SK-N-SH treated with all-trans-retinoic acid at 6 μM for 48 hours (cell line): Measurements from ENCODE around the gene RCOR2.
A peak's percentile ranks its signal among the peaks of the same experiment; 100 is the strongest.

Source experiments
- ATAC-seq: fragments of 200-7000 bp; cut with Tn5 transposase; 3 replicates; pipeline ENCODE4 v1.9.1; 2020; ENCODE audit warnings: mild to moderate bottlenecking, moderate library complexity
- ARNTL ChIP-seq: fragments of 450-650 bp; formaldehyde crosslinking; IDR thresholded peaks from 2 replicates; pipeline ENCODE4 v1.5.0; 2020; ENCODE audit warnings: low read depth, mild to moderate bottlenecking, moderate library complexity, borderline replicate concordance
- BACH2 ChIP-seq: fragments of 250-450 bp; sonication (Bioruptor Pico); IDR thresholded peaks from 2 replicates; pipeline ENCODE4 v1.9.0; 2021; ENCODE audit warnings: mild to moderate bottlenecking, borderline replicate concordance
- CSDC2 ChIP-seq: fragments of 250-450 bp; sonication (Bioruptor Pico); IDR thresholded peaks from 2 replicates; pipeline ENCODE4 v1.5.0; 2020; ENCODE audit warnings: mild to moderate bottlenecking, moderate library complexity
- CSRNP3 ChIP-seq: fragments of 250-450 bp; sonication (Bioruptor Pico); IDR thresholded peaks from 2 replicates; pipeline ENCODE4 v1.5.1; 2021; ENCODE audit warnings: mild to moderate bottlenecking, moderate library complexity
- GLIS3 ChIP-seq: fragments of 250-450 bp; sonication (Bioruptor Pico); IDR thresholded peaks from 2 replicates; pipeline ENCODE4 v1.5.0; 2020; ENCODE audit warnings: mild to moderate bottlenecking, moderate library complexity
- PATZ1 ChIP-seq: fragments of 250-450 bp; sonication (Bioruptor Pico); IDR thresholded peaks from 2 replicates; pipeline ENCODE4 v1.8.0; 2020; ENCODE audit warnings: mild to moderate bottlenecking, moderate library complexity, borderline replicate concordance
- PPARA ChIP-seq: fragments of 250-450 bp; sonication (Bioruptor Pico); IDR thresholded peaks from 2 replicates; pipeline ENCODE4 v1.5.0; 2020; ENCODE audit warnings: mild to moderate bottlenecking, borderline replicate concordance
- RARB ChIP-seq: fragments of 250-450 bp; sonication (Bioruptor Pico); IDR thresholded peaks from 2 replicates; pipeline ENCODE4 v1.8.0; 2021; ENCODE audit warnings: mild to moderate bottlenecking, moderate library complexity
- TOX ChIP-seq: fragments of 250-450 bp; sonication (Bioruptor Pico); IDR thresholded peaks from 2 replicates; pipeline ENCODE4 v1.8.0; 2021; ENCODE audit warnings: mild to moderate bottlenecking, moderate library complexity, borderline replicate concordance
- ZC3H10 ChIP-seq: fragments of 250-450 bp; sonication (Bioruptor Pico); IDR thresholded peaks from 2 replicates; pipeline ENCODE4 v1.5.1; 2021; ENCODE audit warnings: mild to moderate bottlenecking, moderate library complexity
- ZFP3 ChIP-seq: fragments of 250-450 bp; sonication (Bioruptor Pico); IDR thresholded peaks from 2 replicates; pipeline ENCODE4 v1.5.0; 2020; ENCODE audit warnings: mild to moderate bottlenecking, moderate library complexity
- ZNF70 ChIP-seq: fragments of 450-650 bp; formaldehyde crosslinking; IDR thresholded peaks from 2 replicates; pipeline ENCODE4 v1.5.0; 2020; ENCODE audit warnings: mild to moderate bottlenecking, moderate library complexity
- ZNF8 ChIP-seq: fragments of 450-650 bp; formaldehyde crosslinking; IDR thresholded peaks from 2 replicates; pipeline ENCODE4 v1.5.0; 2020; ENCODE audit warnings: mild to moderate bottlenecking, moderate library complexity
- TF ChIP-seq, protein P1 (sequence below): fragments of 250-450 bp; sonication (Bioruptor Pico); IDR thresholded peaks from 2 replicates; pipeline ENCODE4 v1.8.0; 2021; ENCODE audit warnings: low read depth, mild to moderate bottlenecking, moderate library complexity, borderline replicate concordance
- TF ChIP-seq, protein P2 (sequence below): fragments of 250-450 bp; sonication (Bioruptor Pico); IDR thresholded peaks from 2 replicates; pipeline ENCODE4 v1.5.0; 2020; ENCODE audit warnings: mild to moderate bottlenecking, moderate library complexity
- TF ChIP-seq, protein P3 (sequence below): fragments of 250-450 bp; sonication (Bioruptor Pico); IDR thresholded peaks from 2 replicates; pipeline ENCODE4 v1.5.1; 2020; ENCODE audit warnings: low read depth, mild to moderate bottlenecking, moderate library complexity

The RCOR2 gene

DNA sequence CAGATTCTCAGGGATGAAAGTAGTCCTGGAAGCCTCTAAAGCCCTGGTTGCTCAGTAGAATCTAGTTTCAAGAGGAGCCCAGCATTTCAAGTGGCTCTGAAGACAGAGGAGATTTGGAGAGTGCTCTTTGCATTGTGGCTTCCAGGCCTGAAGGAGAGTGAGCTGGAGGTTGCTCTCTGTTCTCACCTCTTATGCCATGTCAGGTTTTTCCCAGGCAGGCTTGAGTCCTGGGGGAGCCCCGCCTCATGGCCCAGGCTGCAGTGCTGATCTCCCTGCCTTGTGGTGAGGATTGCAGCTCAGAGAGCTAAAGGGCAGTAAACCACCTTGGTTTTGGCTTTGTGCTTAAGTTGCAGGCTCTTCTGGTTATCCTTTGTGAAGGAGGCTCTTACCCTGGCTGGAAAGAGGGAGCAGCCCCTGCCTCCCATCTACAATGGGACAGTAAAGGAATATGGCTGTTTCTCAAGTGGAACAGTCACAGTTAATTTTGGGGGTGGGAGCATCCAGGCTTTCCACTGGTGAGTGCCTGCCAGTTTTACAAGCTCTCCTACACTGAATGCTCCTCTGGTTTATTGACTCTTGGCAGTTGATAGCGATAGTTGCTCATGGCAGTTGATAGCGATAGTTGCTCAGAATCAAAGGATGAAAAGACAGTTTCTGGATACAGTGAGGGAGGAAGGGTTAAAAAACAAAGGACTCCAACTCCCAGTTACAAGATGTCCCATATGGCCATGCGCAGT is 32.6 kb downstream of the RCOR2 start:
- TF ChIP-seq CSRNP3 (CRISPR knock-in tag) (no peak), TOX (CRISPR knock-in tag) (no peak), RARB (CRISPR knock-in tag) (no peak), BACH2 (no peak), CSDC2 (CRISPR knock-in tag) (no peak), ZNF70 (CRISPR knock-in tag) (no peak)
- TF ChIP-seq, protein P1, sequence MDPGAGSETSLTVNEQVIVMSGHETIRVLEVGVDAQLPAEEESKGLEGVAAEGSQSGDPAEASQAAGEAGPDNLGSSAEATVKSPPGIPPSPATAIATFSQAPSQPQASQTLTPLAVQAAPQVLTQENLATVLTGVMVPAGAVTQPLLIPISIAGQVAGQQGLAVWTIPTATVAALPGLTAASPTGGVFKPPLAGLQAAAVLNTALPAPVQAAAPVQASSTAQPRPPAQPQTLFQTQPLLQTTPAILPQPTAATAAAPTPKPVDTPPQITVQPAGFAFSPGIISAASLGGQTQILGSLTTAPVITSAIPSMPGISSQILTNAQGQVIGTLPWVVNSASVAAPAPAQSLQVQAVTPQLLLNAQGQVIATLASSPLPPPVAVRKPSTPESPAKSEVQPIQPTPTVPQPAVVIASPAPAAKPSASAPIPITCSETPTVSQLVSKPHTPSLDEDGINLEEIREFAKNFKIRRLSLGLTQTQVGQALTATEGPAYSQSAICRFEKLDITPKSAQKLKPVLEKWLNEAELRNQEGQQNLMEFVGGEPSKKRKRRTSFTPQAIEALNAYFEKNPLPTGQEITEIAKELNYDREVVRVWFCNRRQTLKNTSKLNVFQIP (CRISPR knock-in tag): no peak
- TF ChIP-seq, protein P2, sequence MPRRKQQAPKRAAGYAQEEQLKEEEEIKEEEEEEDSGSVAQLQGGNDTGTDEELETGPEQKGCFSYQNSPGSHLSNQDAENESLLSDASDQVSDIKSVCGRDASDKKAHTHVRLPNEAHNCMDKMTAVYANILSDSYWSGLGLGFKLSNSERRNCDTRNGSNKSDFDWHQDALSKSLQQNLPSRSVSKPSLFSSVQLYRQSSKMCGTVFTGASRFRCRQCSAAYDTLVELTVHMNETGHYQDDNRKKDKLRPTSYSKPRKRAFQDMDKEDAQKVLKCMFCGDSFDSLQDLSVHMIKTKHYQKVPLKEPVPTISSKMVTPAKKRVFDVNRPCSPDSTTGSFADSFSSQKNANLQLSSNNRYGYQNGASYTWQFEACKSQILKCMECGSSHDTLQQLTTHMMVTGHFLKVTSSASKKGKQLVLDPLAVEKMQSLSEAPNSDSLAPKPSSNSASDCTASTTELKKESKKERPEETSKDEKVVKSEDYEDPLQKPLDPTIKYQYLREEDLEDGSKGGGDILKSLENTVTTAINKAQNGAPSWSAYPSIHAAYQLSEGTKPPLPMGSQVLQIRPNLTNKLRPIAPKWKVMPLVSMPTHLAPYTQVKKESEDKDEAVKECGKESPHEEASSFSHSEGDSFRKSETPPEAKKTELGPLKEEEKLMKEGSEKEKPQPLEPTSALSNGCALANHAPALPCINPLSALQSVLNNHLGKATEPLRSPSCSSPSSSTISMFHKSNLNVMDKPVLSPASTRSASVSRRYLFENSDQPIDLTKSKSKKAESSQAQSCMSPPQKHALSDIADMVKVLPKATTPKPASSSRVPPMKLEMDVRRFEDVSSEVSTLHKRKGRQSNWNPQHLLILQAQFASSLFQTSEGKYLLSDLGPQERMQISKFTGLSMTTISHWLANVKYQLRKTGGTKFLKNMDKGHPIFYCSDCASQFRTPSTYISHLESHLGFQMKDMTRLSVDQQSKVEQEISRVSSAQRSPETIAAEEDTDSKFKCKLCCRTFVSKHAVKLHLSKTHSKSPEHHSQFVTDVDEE (CRISPR knock-in tag): no peak
- TF ChIP-seq, protein P3, sequence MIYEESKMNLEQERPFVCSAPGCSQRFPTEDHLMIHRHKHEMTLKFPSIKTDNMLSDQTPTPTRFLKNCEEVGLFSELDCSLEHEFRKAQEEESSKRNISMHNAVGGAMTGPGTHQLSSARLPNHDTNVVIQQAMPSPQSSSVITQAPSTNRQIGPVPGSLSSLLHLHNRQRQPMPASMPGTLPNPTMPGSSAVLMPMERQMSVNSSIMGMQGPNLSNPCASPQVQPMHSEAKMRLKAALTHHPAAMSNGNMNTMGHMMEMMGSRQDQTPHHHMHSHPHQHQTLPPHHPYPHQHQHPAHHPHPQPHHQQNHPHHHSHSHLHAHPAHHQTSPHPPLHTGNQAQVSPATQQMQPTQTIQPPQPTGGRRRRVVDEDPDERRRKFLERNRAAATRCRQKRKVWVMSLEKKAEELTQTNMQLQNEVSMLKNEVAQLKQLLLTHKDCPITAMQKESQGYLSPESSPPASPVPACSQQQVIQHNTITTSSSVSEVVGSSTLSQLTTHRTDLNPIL (CRISPR knock-in tag): no peak
- ATAC-seq: no peak

DNA sequence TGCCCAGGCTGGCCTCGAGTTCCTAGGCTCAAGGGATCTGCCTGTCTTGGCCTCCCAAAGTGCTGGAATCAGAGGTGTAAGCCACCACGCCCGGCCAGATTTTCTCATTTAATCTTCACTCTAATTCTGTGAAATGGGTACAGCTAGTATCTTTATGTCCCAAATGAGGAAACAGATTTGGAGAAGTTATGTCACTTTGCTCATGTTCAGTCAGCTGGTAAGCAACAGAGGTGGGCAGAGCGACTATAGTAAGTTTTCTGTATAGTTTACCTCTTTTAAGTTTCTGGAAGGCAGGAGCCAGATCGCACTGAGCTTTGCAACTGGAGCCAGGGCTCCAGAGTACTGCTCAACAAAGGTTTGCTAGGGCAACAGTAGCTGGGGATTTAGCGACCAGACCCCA is 33.2 kb downstream of the RCOR2 start:
- TF ChIP-seq ARNTL (CRISPR knock-in tag) (no peak), ZFP3 (CRISPR knock-in tag) (no peak), CSDC2 (CRISPR knock-in tag) (no peak), GLIS3 (no peak), ZNF70 (CRISPR knock-in tag) (no peak), ZNF8 (no peak)
- TF ChIP-seq, protein P3 (CRISPR knock-in tag): no peak
- ATAC-seq: no peak

DNA sequence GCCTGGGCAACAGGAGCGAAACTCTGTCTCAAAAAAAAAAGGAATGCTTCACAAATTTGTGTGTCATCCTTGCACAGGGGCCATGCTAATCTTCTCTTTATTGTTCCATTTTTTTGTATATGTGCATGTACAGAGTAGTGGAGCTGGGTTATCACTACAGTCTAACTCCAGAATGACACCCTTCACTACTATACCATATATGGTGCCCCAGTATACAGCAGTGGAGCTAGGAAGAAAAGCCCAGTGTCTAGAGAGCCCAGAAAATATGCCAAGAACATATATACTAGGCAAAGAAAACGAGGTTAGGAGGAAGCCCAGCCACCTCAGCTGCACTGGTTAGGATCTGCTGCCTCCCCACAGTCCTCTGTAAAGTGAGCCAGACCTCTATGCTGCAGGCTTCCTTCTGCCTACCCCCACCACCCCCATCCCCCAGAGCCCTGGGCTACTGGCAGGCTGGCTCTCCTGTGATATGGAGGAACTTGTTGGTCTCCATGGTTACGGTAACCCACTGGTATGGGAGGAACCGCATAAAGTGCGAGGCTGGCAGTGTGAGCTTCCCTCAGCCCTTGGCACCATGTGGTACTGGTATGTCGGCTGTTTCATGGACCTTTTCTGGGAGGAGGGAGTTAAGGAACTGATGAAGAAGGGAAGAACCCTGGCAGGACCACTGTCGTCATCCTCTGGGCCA is 34.3 kb downstream of the RCOR2 start:
- ATAC-seq: peak; percentile 19; the same call in 1 of the 3 replicates
- TF ChIP-seq PPARA (CRISPR knock-in tag) (no peak), PATZ1 (CRISPR knock-in tag) (no peak), ZNF8 (no peak), GLIS3 (no peak), ZC3H10 (CRISPR knock-in tag) (no peak)
